Stimulated activated CD8-positive, alpha-beta memory T cell treated with anti-CD3 and anti-CD28 coated beads, Interleukin-15, amount 100 ng/mL, for 4 hours (primary cell): ENCODE measurements around the gene IL4.
A peak's percentile ranks its signal among the peaks of the same experiment; 100 is the strongest.
"Not testable (repeated sequence)": the region's sequence is repeated elsewhere in the genome, so short reads cannot be mapped to it uniquely, and the experiment has no call there.

Experiments
- DNase-seq, 2 donors: peaks; one replicate each; pipeline ENCODE4 v3.0.0-alpha.2; 2020; ENCODE audit warnings: low read depth in 2 of 2

Gene IL4

GRCh38 chr5:132673939-132674630 is at the start of gene IL4:
Gene IL4 (plus strand): TSS chr5:132673989. CDS start chr5:132674051, 62 bp downstream.
- DNase-seq = no peak

GRCh38 chr5:132627470-132627869 is 46.3 kb upstream of the IL4 start:
- DNase-seq = no peak

GRCh38 chr5:132628814-132629213 is 45.0 kb upstream of the IL4 start:
- DNase-seq = no peak

- no peak for DNase-seq
Observed at GRCh38 chr5:132629230-132629944, 44.4 kb upstream of the IL4 start.

- DNase-seq = not testable (repeated sequence)
Observed at GRCh38 chr5:132633587-132633986, 40.2 kb upstream of the IL4 start.

GRCh38 chr5:132635873-132636272 is 37.9 kb upstream of the IL4 start:
- no peak for DNase-seq

GRCh38 chr5:132637241-132637640 is 36.5 kb upstream of the IL4 start:
- no peak for DNase-seq

GRCh38 chr5:132639706-132640130 is 34.1 kb upstream of the IL4 start:
- no peak for DNase-seq

GRCh38 chr5:132640613-132641012 is 33.2 kb upstream of the IL4 start:
- DNase-seq = no peak

GRCh38 chr5:132641241-132641723 is 32.5 kb upstream of the IL4 start:
- no peak for DNase-seq

GRCh38 chr5:132641841-132642240 is 31.9 kb upstream of the IL4 start:
- DNase-seq = no peak

- DNase-seq = no peak
Observed at GRCh38 chr5:132644177-132644576, 29.6 kb upstream of the IL4 start.

GRCh38 chr5:132646583-132647266 is 27.1 kb upstream of the IL4 start:
- no peak for DNase-seq

GRCh38 chr5:132647473-132647872 is 26.3 kb upstream of the IL4 start:
- DNase-seq = no peak

GRCh38 chr5:132648355-132648754 is 25.4 kb upstream of the IL4 start:
- no peak for DNase-seq

- no peak for DNase-seq
Observed at GRCh38 chr5:132651838-132652469, 21.8 kb upstream of the IL4 start.

GRCh38 chr5:132653716-132654115 is 20.1 kb upstream of the IL4 start:
- DNase-seq = no peak

GRCh38 chr5:132655821-132656773 is 17.7 kb upstream of the IL4 start:
- DNase-seq = peak in 1 of 2 donors; percentile 34

- no peak for DNase-seq
Observed at GRCh38 chr5:132656774-132657355, 16.9 kb upstream of the IL4 start.

- DNase-seq = no peak
Observed at GRCh38 chr5:132657676-132658380, 16.0 kb upstream of the IL4 start, which contains the start of gene IL13. Gene IL13 (plus strand): TSS chr5:132658173. CDS start chr5:132658187, 14 bp downstream.
